SK-N-SH (cell line): ENCODE data around the gene PTPN2.

Experiments used
- CTCF ChIP-seq: fragments of 200-600 bp; sonication (generic); IDR thresholded peaks from 2 replicates; pipeline ENCODE4 v1.6.1; 2017; ENCODE audit warnings: antibody characterized with exemption, mild to moderate bottlenecking, moderate library complexity
- EP300 ChIP-seq, 2 experiments: IDR thresholded peaks; 2 replicates each; pipeline versions ENCODE4 v1.4.0 to v1.6.1; 2012; ENCODE audit warnings: borderline replicate concordance in 1 of 2, low read depth in 1 of 2, low read length in 1 of 2
- JUND ChIP-seq: IDR thresholded peaks from 2 replicates; pipeline ENCODE4 v1.4.0; 2012
- MAX ChIP-seq: IDR thresholded peaks from 2 replicates; pipeline ENCODE4 v1.4.0; 2012; ENCODE audit warnings: low read depth
- REST ChIP-seq: IDR thresholded peaks from 2 replicates; pipeline ENCODE4 v1.6.1; 2012; ENCODE audit warnings: mild to moderate bottlenecking, low read depth, low read length, moderate library complexity
- RFX5 ChIP-seq: IDR thresholded peaks from 2 replicates; pipeline ENCODE4 v1.6.1; 2012; ENCODE audit warnings: mild to moderate bottlenecking, improper control_type of control experiment, low read length
- USF2 ChIP-seq: fragments of 150-350 bp; IDR thresholded peaks from 2 replicates; pipeline ENCODE4 v1.6.1; 2017; ENCODE audit warnings: antibody characterized with exemption, low read length, low read depth, borderline replicate concordance
- ZBTB33 ChIP-seq: IDR thresholded peaks from 2 replicates; pipeline ENCODE4 v1.4.0; 2012; ENCODE audit warnings: low read depth, borderline replicate concordance

- TF ChIP-seq CTCF (no peak), EP300 (IDR thresholded peaks at IDR 0.05; ENCODE audit: borderline replicate concordance in 1 of 2, low read depth in 1 of 2, low read length in 1 of 2) (no peak), JUND (no peak), MAX (no peak), REST (no peak), RFX5 (no peak), ZBTB33 (no peak), USF2 (no peak)
Measured at GRCh38 chr18:12849548-12849947, 34.5 kb downstream of the PTPN2 start.
